ENCODE measurements around the gene BCL2A1.

DNA sequence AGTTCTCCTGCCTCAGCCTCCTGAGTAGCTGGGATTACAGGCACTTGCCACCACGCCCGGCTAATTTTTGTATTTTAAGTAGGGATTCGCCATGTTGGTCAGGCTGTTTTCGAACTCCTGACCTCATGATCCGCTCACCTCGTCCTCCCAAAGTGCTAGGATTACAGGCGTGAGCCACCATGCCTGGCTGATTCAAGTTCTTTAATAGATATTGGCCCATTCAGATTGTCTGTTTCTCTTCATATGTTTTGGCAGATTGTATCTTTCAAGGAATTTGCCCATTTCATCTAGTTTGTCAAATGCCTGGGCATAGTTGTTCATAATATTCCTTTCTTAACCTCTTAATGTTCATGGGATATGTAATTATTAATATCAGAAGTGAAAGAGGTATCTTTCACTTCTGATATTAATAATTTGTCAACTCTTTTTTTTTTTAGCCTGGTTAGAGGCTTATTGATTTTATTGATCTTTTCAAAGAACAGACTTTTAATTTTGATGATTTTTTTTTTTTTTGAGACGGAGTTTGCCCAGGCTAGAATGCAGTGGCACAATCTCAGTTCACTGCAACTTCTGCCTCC lies 48.3 kb upstream of the BCL2A1 start:
- TF ChIP-seq CTCF (conservative IDR thresholded peaks at IDR 0.05; ENCODE audit: low read depth, low read length), result no peak
- TF ChIP-seq SMC3 (IDR thresholded peaks at IDR 0.05; ENCODE audit: low read depth, low read length), result no peak
- no peak for TF ChIP-seq RAD21 (IDR thresholded peaks at IDR 0.05; ENCODE audit: low read length)
- TF ChIP-seq, protein P1, sequence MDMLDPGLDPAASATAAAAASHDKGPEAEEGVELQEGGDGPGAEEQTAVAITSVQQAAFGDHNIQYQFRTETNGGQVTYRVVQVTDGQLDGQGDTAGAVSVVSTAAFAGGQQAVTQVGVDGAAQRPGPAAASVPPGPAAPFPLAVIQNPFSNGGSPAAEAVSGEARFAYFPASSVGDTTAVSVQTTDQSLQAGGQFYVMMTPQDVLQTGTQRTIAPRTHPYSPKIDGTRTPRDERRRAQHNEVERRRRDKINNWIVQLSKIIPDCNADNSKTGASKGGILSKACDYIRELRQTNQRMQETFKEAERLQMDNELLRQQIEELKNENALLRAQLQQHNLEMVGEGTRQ (IDR thresholded peaks at IDR 0.05; ENCODE audit: low read depth, low read length), result no peak
- no peak for TF ChIP-seq POLR2A (IDR thresholded peaks at IDR 0.05; ENCODE audit: low read depth, low read length)
- no peak for TF ChIP-seq CEBPB (IDR thresholded peaks at IDR 0.05; ENCODE audit: low read depth, low read length)
- no peak for TF ChIP-seq MXI1 (IDR thresholded peaks at IDR 0.05; ENCODE audit: borderline replicate concordance, low read depth, low read length)
- no peak for TF ChIP-seq BHLHE40 (IDR thresholded peaks at IDR 0.05; ENCODE audit: low read depth, low read length)
- TF ChIP-seq MAFK (IDR thresholded peaks at IDR 0.05; ENCODE audit: low read depth, low read length), result no peak
- TF ChIP-seq, protein P2, sequence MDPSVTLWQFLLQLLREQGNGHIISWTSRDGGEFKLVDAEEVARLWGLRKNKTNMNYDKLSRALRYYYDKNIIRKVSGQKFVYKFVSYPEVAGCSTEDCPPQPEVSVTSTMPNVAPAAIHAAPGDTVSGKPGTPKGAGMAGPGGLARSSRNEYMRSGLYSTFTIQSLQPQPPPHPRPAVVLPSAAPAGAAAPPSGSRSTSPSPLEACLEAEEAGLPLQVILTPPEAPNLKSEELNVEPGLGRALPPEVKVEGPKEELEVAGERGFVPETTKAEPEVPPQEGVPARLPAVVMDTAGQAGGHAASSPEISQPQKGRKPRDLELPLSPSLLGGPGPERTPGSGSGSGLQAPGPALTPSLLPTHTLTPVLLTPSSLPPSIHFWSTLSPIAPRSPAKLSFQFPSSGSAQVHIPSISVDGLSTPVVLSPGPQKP (IDR thresholded peaks at IDR 0.05; ENCODE audit: borderline replicate concordance, low read depth, low read length), result no peak
- TF ChIP-seq RFX5 (IDR thresholded peaks at IDR 0.05; ENCODE audit: low read depth, low read length), result no peak
- no peak for TF ChIP-seq CHD1 (IDR thresholded peaks at IDR 0.05; ENCODE audit: low read depth, low read length)
- no peak for TF ChIP-seq NFE2L2 (IDR thresholded peaks at IDR 0.05; ENCODE audit: low read depth, low read length)
- no peak for TF ChIP-seq RCOR1 (IDR thresholded peaks at IDR 0.05; ENCODE audit: insufficient replicate concordance, low read length)

Data from IMR-90 (cell line).